B cell (primary cell): ENCODE results near the gene F12.

Source experiments
- EZH2 ChIP-seq: IDR thresholded peaks from 2 replicates; pipeline ENCODE4 v1.6.1; 2012; ENCODE audit warnings: borderline replicate concordance, low read depth, mild to moderate bottlenecking, moderate library complexity, low read length; ENCODE audit not compliant: insufficient read depth, poor library complexity, severe bottlenecking
- TF ChIP-seq, protein P1 (sequence below): fragments of 200-600 bp; IDR thresholded peaks from one replicate; pipeline ENCODE4 v1.8.0; 2022; ENCODE audit warnings: antibody characterized with exemption, mild to moderate bottlenecking

DNA sequence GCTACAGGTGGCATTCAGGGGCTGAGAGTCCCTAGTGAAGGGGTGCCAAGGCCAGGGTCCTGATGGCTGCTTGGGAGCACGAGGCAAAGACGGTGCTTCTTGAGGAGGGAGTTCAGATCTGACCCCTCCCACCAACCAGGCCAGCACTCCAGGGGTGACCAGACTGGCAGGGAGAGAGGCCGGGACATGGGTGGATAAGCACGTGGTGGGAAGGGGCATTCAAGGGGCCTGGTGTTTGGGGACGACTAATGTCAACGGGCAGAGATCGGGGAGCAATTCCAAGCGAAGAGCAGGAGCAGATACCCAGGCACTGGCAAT is 47.1 kb downstream of the F12 start:
- no peak for TF ChIP-seq EZH2
- TF ChIP-seq, protein P1, sequence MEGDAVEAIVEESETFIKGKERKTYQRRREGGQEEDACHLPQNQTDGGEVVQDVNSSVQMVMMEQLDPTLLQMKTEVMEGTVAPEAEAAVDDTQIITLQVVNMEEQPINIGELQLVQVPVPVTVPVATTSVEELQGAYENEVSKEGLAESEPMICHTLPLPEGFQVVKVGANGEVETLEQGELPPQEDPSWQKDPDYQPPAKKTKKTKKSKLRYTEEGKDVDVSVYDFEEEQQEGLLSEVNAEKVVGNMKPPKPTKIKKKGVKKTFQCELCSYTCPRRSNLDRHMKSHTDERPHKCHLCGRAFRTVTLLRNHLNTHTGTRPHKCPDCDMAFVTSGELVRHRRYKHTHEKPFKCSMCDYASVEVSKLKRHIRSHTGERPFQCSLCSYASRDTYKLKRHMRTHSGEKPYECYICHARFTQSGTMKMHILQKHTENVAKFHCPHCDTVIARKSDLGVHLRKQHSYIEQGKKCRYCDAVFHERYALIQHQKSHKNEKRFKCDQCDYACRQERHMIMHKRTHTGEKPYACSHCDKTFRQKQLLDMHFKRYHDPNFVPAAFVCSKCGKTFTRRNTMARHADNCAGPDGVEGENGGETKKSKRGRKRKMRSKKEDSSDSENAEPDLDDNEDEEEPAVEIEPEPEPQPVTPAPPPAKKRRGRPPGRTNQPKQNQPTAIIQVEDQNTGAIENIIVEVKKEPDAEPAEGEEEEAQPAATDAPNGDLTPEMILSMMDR, result no peak
